Right cardiac atrium (tissue), 5 donors: Measurements from ENCODE around the gene TIE1. TPM values are rescaled to one million over a fixed set of nuclear protein-coding genes. Genes with fewer than 3 reads are reported as not detected.

Experiments used
- ATAC-seq, 2 donors: fragments of 200-7000 bp; cut with Tn5 transposase; one replicate each; pipeline versions ENCODE4 v1.8.0 to v1.9.1; 2020; ENCODE audit warnings: moderate library complexity in 2 of 2, mild to moderate bottlenecking in 1 of 2
- DNase-seq, 3 donors: peaks; one replicate each; pipeline ENCODE4 v3.0.0-alpha.2; 2020
- H3K27ac ChIP-seq: one replicate; pipeline ENCODE4 v1.5.1; 2013; ENCODE audit warnings: mild to moderate bottlenecking, low read length, control low read depth, moderate library complexity
- H3K27me3 ChIP-seq: one replicate; pipeline ENCODE4 v1.6.1; 2013; ENCODE audit not compliant: control insufficient read depth, insufficient read depth
- H3K4me1 ChIP-seq: one replicate; pipeline ENCODE4 v1.6.1; 2013; ENCODE audit warnings: low read length; ENCODE audit not compliant: control insufficient read depth, insufficient read depth
- H3K4me3 ChIP-seq: one replicate; pipeline ENCODE4 v1.5.1; 2013; ENCODE audit warnings: low read length, control low read depth
- H3K9me3 ChIP-seq: one replicate; pipeline ENCODE4 v1.6.1; 2013; ENCODE audit warnings: low read length; ENCODE audit not compliant: control insufficient read depth
- WGBS: extraction: QIAGEN DNeasy Blood & Tissue Kit; methylation state at CpG from one replicate; pipeline ENCODE4 v1.1.7; 2013; 5-methylcytosine and 5-hydroxymethylcytosine counted together
- intact Hi-C, 4 donors: fragments of 100-400 bp; cut with DNase I; formaldehyde crosslinking; loops; one replicate each; pipeline versions ENCODE4 v1.11.0 to v1.14.0; 2022 to 2023
- polyA plus RNA-seq: library from polyadenylated mRNA; stranded (reverse); fragments of 200-250 nt; gene quantifications from one replicate; pipeline ENCODE4 v1.2.3, GENCODE V29; 2013
- total RNA-seq, 4 donors: library from RNA; stranded (reverse); fragmentation: NEBNext Ultra II Directional; extraction: Animal tissue kit (Norgen Biotek cat#: 25700); gene quantifications; one replicate each; pipeline ENCODE4 v1.2.1, GENCODE V29; 2021
- donor health status: healthy with polysubstance abuse.
- donor health status: DM: no; HTN: yes; CAD: no.
- donor health status: DM: no; HTN: no; CAD: no.
- donor health status: DM: no; HTN: yes; CAD: no; lungs with severe emphysema.
- donor health status: DM: yes; HTN: yes; CAD: no.

TIE1 gene
- total and polyA plus RNA-seq, 5 donors: 21.7 to 49.4 (median 40.1) TPM

GRCh38 chr1:43346636-43347035, 45.9 kb downstream of the TIE1 start:
- intact Hi-C loops: no loop called here
- DNase-seq: no peak
- H3K9me3 ChIP-seq: no peaks in the 10 kb centered on the region
- H3K27me3 ChIP-seq: no peaks in the 10 kb centered on the region
- H3K4me1 ChIP-seq: peaks cover 1% of the 10 kb centered on the region
- H3K27ac ChIP-seq: peak overlapping the region; percentile 63
- no peak overlapping the region for H3K4me3 ChIP-seq
- no peak for ATAC-seq
- WGBS: 87% methylated on average over 5 of the region's 5 CpGs

- H3K4me3 ChIP-seq: peak overlapping the region; percentile 45
- ATAC-seq: peak; percentile 13 to 24
- 26% methylated on average over 22 of the region's 22 CpGs for WGBS
- H3K4me1 ChIP-seq: peaks cover 1% of the 10 kb centered on the region
- peak overlapping the region; percentile 69 for H3K27ac ChIP-seq
- H3K27me3 ChIP-seq: no peaks in the 10 kb centered on the region
- intact Hi-C loops: loop anchor here in 1 of 4 donors (2.0 kb wide), 1 partner anchor 110 kb away; no protein-coding TSS in a partner anchor
- no peaks in the 10 kb centered on the region for H3K9me3 ChIP-seq
- no peak for DNase-seq
Measured at GRCh38 chr1:43348343-43348808, 47.6 kb downstream of the TIE1 start.

- peak; percentile 88 to 92 for ATAC-seq
- H3K4me3 ChIP-seq: peak overlapping the region; percentile 45
- WGBS: 8% methylated on average over 72 of the region's 72 CpGs
- no peaks in the 10 kb centered on the region for H3K9me3 ChIP-seq
- peak; percentile 82 to 94 (median 93) for DNase-seq
- peaks cover 1% of the 10 kb centered on the region for H3K4me1 ChIP-seq
- intact Hi-C loops: loop anchor here in 1 of 4 donors (2.0 kb wide), 1 partner anchor 110 kb away; no protein-coding TSS in a partner anchor
- H3K27ac ChIP-seq: peak overlapping the region; percentile 91
- H3K27me3 ChIP-seq: no peaks in the 10 kb centered on the region
Measured at GRCh38 chr1:43348809-43349593, 48.2 kb downstream of the TIE1 start.

- ATAC-seq (peak; percentile 1 to 2), DNase-seq (no peak)
- intact Hi-C loops: loop anchor here in 1 of 4 donors (2.0 kb wide), 1 partner anchor 111 kb away; no protein-coding TSS in a partner anchor
- Histone ChIP-seq H3K27ac (peak overlapping the region; percentile 91), H3K4me3 (peak overlapping the region; percentile 45), H3K4me1 (peaks cover 1% of the 10 kb centered on the region), H3K9me3 (no peaks in the 10 kb centered on the region), H3K27me3 (no peaks in the 10 kb centered on the region)
- WGBS: 45% methylated on average over 11 of the region's 11 CpGs
Measured at GRCh38 chr1:43349594-43350306, 49.0 kb downstream of the TIE1 start.

GRCh38 chr1:43350976-43351375, 50.2 kb downstream of the TIE1 start:
- 91% methylated on average over 1 of the region's 1 CpG for WGBS

GRCh38 chr1:43351421-43352350, 50.9 kb downstream of the TIE1 start:
- Histone ChIP-seq H3K4me1 (peaks cover 1% of the 10 kb centered on the region), H3K27ac (no peak overlapping the region), H3K27me3 (no peaks in the 10 kb centered on the region), H3K9me3 (no peaks in the 10 kb centered on the region), H3K4me3 (no peak overlapping the region)
- ATAC-seq: no peak
- intact Hi-C loops: no loop called here
- DNase-seq: no peak
- WGBS: 85% methylated on average over 10 of the region's 10 CpGs

More at GRCh38 chr1:43350976-43351375, 50.2 kb downstream of the TIE1 start:
- DNase-seq (no peak), ATAC-seq (no peak)
- H3K27me3 ChIP-seq: no peaks in the 10 kb centered on the region
- no peak overlapping the region for H3K4me3 ChIP-seq
- H3K9me3 ChIP-seq: no peaks in the 10 kb centered on the region
- peaks cover 1% of the 10 kb centered on the region for H3K4me1 ChIP-seq
- H3K27ac ChIP-seq: no peak overlapping the region
- intact Hi-C loops: no loop called here

GRCh38 chr1:43352351-43352705, 51.5 kb downstream of the TIE1 start:
- H3K27ac ChIP-seq: no peak overlapping the region
- intact Hi-C loops: no loop called here

GRCh38 chr1:43352881-43353280, 52.1 kb downstream of the TIE1 start:
- DNase-seq: no peak
- Histone ChIP-seq H3K4me3 (no peak overlapping the region), H3K9me3 (no peaks in the 10 kb centered on the region), H3K27ac (no peak overlapping the region), H3K4me1 (peaks cover 1% of the 10 kb centered on the region), H3K27me3 (no peaks in the 10 kb centered on the region)
- 70% methylated on average over 3 of the region's 3 CpGs for WGBS
- intact Hi-C loops: no loop called here
- no peak for ATAC-seq

More at GRCh38 chr1:43352351-43352705, 51.5 kb downstream of the TIE1 start:
- no peaks in the 10 kb centered on the region for H3K27me3 ChIP-seq
- H3K4me1 ChIP-seq: peaks cover 1% of the 10 kb centered on the region
- DNase-seq: no peak
- WGBS: 97% methylated on average over 2 of the region's 2 CpGs
- no peak for ATAC-seq
- no peak overlapping the region for H3K4me3 ChIP-seq
- H3K9me3 ChIP-seq: no peaks in the 10 kb centered on the region

GRCh38 chr1:43354471-43354870, 53.7 kb downstream of the TIE1 start:
- H3K4me3 ChIP-seq: no peak overlapping the region
- WGBS: 66% methylated on average over 2 of the region's 2 CpGs
- intact Hi-C loops: no loop called here
- ATAC-seq: no peak
- no peaks in the 10 kb centered on the region for H3K27me3 ChIP-seq
- peaks cover 1% of the 10 kb centered on the region for H3K4me1 ChIP-seq
- DNase-seq: no peak
- H3K9me3 ChIP-seq: no peaks in the 10 kb centered on the region
- no peak overlapping the region for H3K27ac ChIP-seq

GRCh38 chr1:43354936-43355335, 54.2 kb downstream of the TIE1 start:
- Histone ChIP-seq H3K9me3 (no peaks in the 10 kb centered on the region), H3K4me3 (no peak overlapping the region), H3K4me1 (peaks cover 1% of the 10 kb centered on the region), H3K27ac (no peak overlapping the region), H3K27me3 (no peaks in the 10 kb centered on the region)
- ATAC-seq (no peak), DNase-seq (no peak)
- 97% methylated on average over 2 of the region's 2 CpGs for WGBS
- intact Hi-C loops: no loop called here
